GM12878 (cell line): ENCODE measurements around the gene MFSD11. TPM values are rescaled to one million over a fixed set of nuclear protein-coding genes. Genes with fewer than 3 reads are reported as not detected.

Experiments used
- ATAC-seq: fragments of 200-7000 bp; cut with Tn5 transposase; 3 replicates; pipeline ENCODE4 v1.9.1; 2020; ENCODE audit warnings: mild to moderate bottlenecking, moderate library complexity
- BruUV-seq: library from RNA; stranded (reverse); fragments of 400-500 nt; replicated peaks from 2 replicates; lab custom pipeline; 2021; lab: Mats Ljungman, UMichigan
- CTCF ChIA-PET: fragments of 300-600 bp; sonication (Branson Sonifier 250); formaldehyde crosslinking; extraction: SDS; loops from one replicate; lab custom pipeline; 2021; ENCODE audit warnings: inconsistent platforms; lab: Yijun Ruan, JAX
- POLR2A ChIA-PET: fragments of 350-600 bp; formaldehyde crosslinking; extraction: SDS; loops from one replicate; lab custom pipeline; 2021; ENCODE audit warnings: inconsistent platforms; lab: Charles Lee
- RAD21 ChIA-PET: fragments of 300-600 bp; sonication (Branson Sonifier 250); formaldehyde crosslinking; loops from one replicate; lab custom pipeline; 2023; ENCODE audit warnings: antibody characterized with exemption; ENCODE audit not compliant: unreplicated experiment; lab: Charles Lee
- SMC1A ChIA-PET: fragments of 300-600 bp; sonication (Branson Sonifier 250); formaldehyde crosslinking; loops from one replicate; lab custom pipeline; 2023; ENCODE audit not compliant: unreplicated experiment, uncharacterized antibody; lab: Charles Lee
- DNase-seq: peaks from one replicate; pipeline ENCODE4 v3.0.0-alpha.2; 2011; ENCODE audit warnings: low read depth, low spot score
- FAIRE-seq: peaks from 3 replicates; lab custom pipeline; 2011; peaks lifted over from hg19 to GRCh38; lab: Jason Lieb, UNC
- H2AFZ ChIP-seq: 2 replicates; pipeline ENCODE4 v1.6.0; 2011; ENCODE audit warnings: low read depth, low read length, control low read depth; ENCODE audit not compliant: control insufficient read depth
- H3K27ac ChIP-seq: 2 replicates; pipeline ENCODE4 v1.5.1; 2011; ENCODE audit warnings: control low read depth; ENCODE audit not compliant: control insufficient read depth, insufficient read depth
- H3K27me3 ChIP-seq, 2 experiments: replicated peaks in 1 of 2; 2 replicates each; pipeline versions ENCODE4 v1.6.0 to v1.6.1; 2011; ENCODE audit warnings: low read length in 1 of 2; ENCODE audit not compliant: control insufficient read depth in 2 of 2, insufficient read depth in 2 of 2
- H3K36me3 ChIP-seq, 2 experiments: 2 replicates each; pipeline ENCODE4 v1.5.1; 2011; ENCODE audit warnings: low read length in 1 of 2; ENCODE audit not compliant: control insufficient read depth in 2 of 2, insufficient read depth in 2 of 2
- H3K4me1 ChIP-seq: 2 replicates; pipeline ENCODE4 v1.6.1; 2011; ENCODE audit warnings: mild to moderate bottlenecking, low read length, moderate library complexity, mixed read lengths; ENCODE audit not compliant: control insufficient read depth, insufficient read depth
- H3K4me2 ChIP-seq: 2 replicates; pipeline ENCODE4 v1.6.0; 2011; ENCODE audit warnings: control low read depth; ENCODE audit not compliant: control insufficient read depth, insufficient read depth
- H3K4me3 ChIP-seq: fragments of 200-600 bp; sonication (generic); 2 replicates; pipeline ENCODE4 v1.5.1; 2016
- H3K79me2 ChIP-seq: 2 replicates; pipeline ENCODE4 v1.6.0; 2011; ENCODE audit warnings: low read length; ENCODE audit not compliant: control insufficient read depth, insufficient read depth
- H3K9ac ChIP-seq: 2 replicates; pipeline ENCODE4 v1.8.0; 2011; ENCODE audit warnings: low read length, control low read depth, mixed read lengths; ENCODE audit not compliant: control insufficient read depth, insufficient read depth
- H3K9me3 ChIP-seq: replicated peaks from 3 replicates; pipeline ENCODE4 v1.5.1; 2011; ENCODE audit warnings: mild to moderate bottlenecking, low read length; ENCODE audit not compliant: control insufficient read depth, insufficient read depth
- H4K20me1 ChIP-seq: 2 replicates; pipeline ENCODE4 v1.6.0; 2011; ENCODE audit not compliant: control insufficient read depth, insufficient read depth
- CHD4 ChIP-seq: fragments of 200-600 bp; sonication (generic); IDR thresholded peaks from 2 replicates; pipeline ENCODE4 v1.6.1; 2016; ENCODE audit warnings: mild to moderate bottlenecking
- EGR1 ChIP-seq, 2 experiments: IDR thresholded peaks; 1 replicate in 1 of 2; 2 replicates in 1 of 2; pipeline ENCODE4 v1.6.1; 2011 to 2012; ENCODE audit warnings: low read depth in 2 of 2, low read length in 2 of 2, borderline replicate concordance in 1 of 2, mild to moderate bottlenecking in 1 of 2, moderate library complexity in 1 of 2
- POLR2A ChIP-seq: IDR thresholded peaks from 2 replicates; pipeline ENCODE4 v1.6.1; 2011; ENCODE audit warnings: low read depth, mild to moderate bottlenecking, low read length
- POLR2AphosphoS5 ChIP-seq: IDR thresholded peaks from 2 replicates; pipeline ENCODE4 v1.6.1; 2011; ENCODE audit warnings: mild to moderate bottlenecking, low read length, inconsistent platforms
- POU2F2 ChIP-seq: IDR thresholded peaks from 3 replicates; pipeline ENCODE4 v1.6.1; 2011; ENCODE audit warnings: low read depth, mild to moderate bottlenecking, low read length, borderline replicate concordance
- RAD51 ChIP-seq: fragments of 450-650 bp; IDR thresholded peaks from 2 replicates; pipeline ENCODE4 v1.6.1; 2016; ENCODE audit warnings: moderate library complexity, mild to moderate bottlenecking, inconsistent platforms
- SMAD1 ChIP-seq: fragments of 450-650 bp; IDR thresholded peaks from 2 replicates; pipeline ENCODE4 v1.6.1; 2018; ENCODE audit warnings: mild to moderate bottlenecking, low read depth; ENCODE audit not compliant: partially characterized antibody
- SMARCA5 ChIP-seq: fragments of 450-650 bp; IDR thresholded peaks from 2 replicates; pipeline ENCODE4 v1.6.1; 2017; ENCODE audit warnings: mild to moderate bottlenecking
- ZBED1 ChIP-seq: IDR thresholded peaks from 2 replicates; pipeline ENCODE4 v1.6.1; 2016; ENCODE audit warnings: borderline replicate concordance
- ZSCAN29 ChIP-seq: fragments of 450-650 bp; IDR thresholded peaks from 2 replicates; pipeline ENCODE4 v1.6.1; 2017; ENCODE audit warnings: mild to moderate bottlenecking, moderate library complexity
- WGBS: methylation state at CpG from one replicate; pipeline ENCODE4 v1.1.6; 2016; ENCODE audit warnings: low lambda C conversion rate; ENCODE audit not compliant: insufficient replicate concordance, insufficient coverage; ENCODE audit errors: missing lambda C conversion rate; 5-methylcytosine and 5-hydroxymethylcytosine counted together
- in situ Hi-C: fragments of 300-500 bp; cut with MboI; formaldehyde crosslinking; loops from 9 replicates; pipeline ENCODE4 v1.14.3; 2018; ENCODE audit warnings: mixed read lengths
- intact Hi-C: fragments of 100-400 bp; cut with micrococcal nuclease; formaldehyde crosslinking; loops from one replicate; pipeline ENCODE4 v1.14.2; 2022; ENCODE audit not compliant: unreplicated experiment
- polyA plus RNA-seq, 11 experiments: library from polyadenylated mRNA; depleted of rRNA in 4 of 11; unstranded in 6 of 11; stranded (reverse) in 5 of 11; fragments of >200 nt; fragmentation: Nextera tagmentation in 4 of 11; fragmentation: Illumina TruSeq in 1 of 11; extraction: Ambion mirVana in 4 of 11; extraction: Trizol in 1 of 11; gene quantifications; 1 replicate in 1 of 11; 2 replicates in 10 of 11; pipeline versions ENCODE4 v1.2.1 to v1.2.3, GENCODE V29; 2011 to 2016; ENCODE audit warnings: inconsistent platforms in 2 of 11, missing spikeins in 2 of 11, low read depth in 1 of 11
- total RNA-seq, 4 experiments: library from RNA; depleted of rRNA in 3 of 4; stranded (reverse); fragments of >200 nt in 3 of 4; fragmentation: Illumina TruSeq in 1 of 4; extraction: Trizol in 1 of 4; gene quantifications; 2 replicates each; pipeline versions ENCODE4 v1.2.1 to v1.2.3, GENCODE V29; 2013 to 2021
- TF ChIP-seq, protein P1 (sequence below): IDR thresholded peaks from 2 replicates; pipeline ENCODE4 v1.6.1; 2012; ENCODE audit warnings: low read depth, low read length, improper control_type of control experiment
- TF ChIP-seq, protein P2 (sequence below): IDR thresholded peaks from 2 replicates; pipeline ENCODE4 v1.6.1; 2012; ENCODE audit warnings: low read length, inconsistent platforms

The MFSD11 gene
- total and polyA plus RNA-seq, 10 of the 15 experiments (the other 5 are each of a cell fraction or from before 2014, with no cell fraction given), result 11.0 to 19.4 (median 15.5) TPM

DNA sequence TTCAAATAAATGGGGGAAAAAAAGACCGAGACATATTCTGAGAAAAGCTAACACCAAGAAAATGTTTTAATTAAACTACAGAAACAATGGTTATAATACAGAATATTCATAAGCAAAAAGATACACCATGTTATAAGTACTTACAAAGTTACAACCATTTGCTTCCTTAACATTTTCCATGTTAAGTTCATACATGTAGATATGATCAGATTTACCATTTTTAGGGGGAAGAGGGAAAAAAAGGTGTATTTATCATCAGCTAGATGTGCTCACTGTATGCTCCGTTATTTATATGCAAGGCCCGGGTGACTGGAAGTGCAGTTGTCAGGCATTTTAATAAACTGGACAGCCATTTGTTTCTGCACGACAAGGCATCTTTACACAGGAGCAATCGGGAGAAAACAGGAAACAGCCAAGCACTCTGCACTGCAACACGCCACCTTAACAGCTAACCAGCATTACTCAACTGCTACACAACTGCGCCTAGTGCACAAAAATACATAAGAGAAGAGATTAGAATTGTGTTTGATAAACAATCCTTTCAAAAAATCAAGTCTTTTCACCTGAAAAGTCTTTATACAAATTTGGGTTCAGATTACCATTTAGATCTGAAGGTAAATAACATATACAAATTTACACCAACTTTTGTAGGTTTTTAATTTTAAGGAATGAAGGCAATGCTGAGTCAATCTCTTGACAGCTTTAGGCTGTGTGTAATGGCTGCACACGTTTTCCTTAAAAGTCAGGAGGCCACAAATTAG is 3.7 kb upstream of the MFSD11 start:
- Histone ChIP-seq H3K4me3 (peak overlapping the region; percentile 87), H3K36me3 (peaks cover 8 to 36% of the 10 kb centered on the region in 2 experiments), H3K9me3 (no peaks in the 10 kb centered on the region; the same call in 2 of the 3 replicates)
- DNase-seq (no peak), FAIRE-seq (no peak)
- 2% methylated on average over 8 of the region's 8 CpGs for WGBS
- intact Hi-C loops, result loop anchor here (10.0 kb wide), 1 partner anchor 351 kb away; no protein-coding TSS in a partner anchor
- SMC1A ChIA-PET, result interaction anchor here (0.6 to 1.2 kb wide), 2 partner anchors 86 to 1412 kb away, joined by 3 read pairs; partner anchors contain the start of gene C17orf99
- TF ChIP-seq SMAD1, result no peak
- peak; percentile 24; the same call in 1 of the 2 replicates for TF ChIP-seq ZBED1
- TF ChIP-seq POU2F2, result 0 out of 3 replicates have a peak, but pooled peaks have one; percentile 19
- peak; percentile 48; the same call in 1 of the 2 replicates for TF ChIP-seq POLR2A
- TF ChIP-seq POLR2AphosphoS5, result peak; percentile 42
- TF ChIP-seq EGR1 (IDR thresholded peaks at IDR 0.05; ENCODE audit: borderline replicate concordance in 1 of 2, low read depth in 2 of 2, low read length in 2 of 2), result no peak
- TF ChIP-seq RAD51, result no peak
- TF ChIP-seq, protein P1, sequence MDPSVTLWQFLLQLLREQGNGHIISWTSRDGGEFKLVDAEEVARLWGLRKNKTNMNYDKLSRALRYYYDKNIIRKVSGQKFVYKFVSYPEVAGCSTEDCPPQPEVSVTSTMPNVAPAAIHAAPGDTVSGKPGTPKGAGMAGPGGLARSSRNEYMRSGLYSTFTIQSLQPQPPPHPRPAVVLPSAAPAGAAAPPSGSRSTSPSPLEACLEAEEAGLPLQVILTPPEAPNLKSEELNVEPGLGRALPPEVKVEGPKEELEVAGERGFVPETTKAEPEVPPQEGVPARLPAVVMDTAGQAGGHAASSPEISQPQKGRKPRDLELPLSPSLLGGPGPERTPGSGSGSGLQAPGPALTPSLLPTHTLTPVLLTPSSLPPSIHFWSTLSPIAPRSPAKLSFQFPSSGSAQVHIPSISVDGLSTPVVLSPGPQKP, result no peak
- TF ChIP-seq ZSCAN29, result no peak
- no peak for TF ChIP-seq SMARCA5
- TF ChIP-seq CHD4, result no peak
- TF ChIP-seq, protein P2, sequence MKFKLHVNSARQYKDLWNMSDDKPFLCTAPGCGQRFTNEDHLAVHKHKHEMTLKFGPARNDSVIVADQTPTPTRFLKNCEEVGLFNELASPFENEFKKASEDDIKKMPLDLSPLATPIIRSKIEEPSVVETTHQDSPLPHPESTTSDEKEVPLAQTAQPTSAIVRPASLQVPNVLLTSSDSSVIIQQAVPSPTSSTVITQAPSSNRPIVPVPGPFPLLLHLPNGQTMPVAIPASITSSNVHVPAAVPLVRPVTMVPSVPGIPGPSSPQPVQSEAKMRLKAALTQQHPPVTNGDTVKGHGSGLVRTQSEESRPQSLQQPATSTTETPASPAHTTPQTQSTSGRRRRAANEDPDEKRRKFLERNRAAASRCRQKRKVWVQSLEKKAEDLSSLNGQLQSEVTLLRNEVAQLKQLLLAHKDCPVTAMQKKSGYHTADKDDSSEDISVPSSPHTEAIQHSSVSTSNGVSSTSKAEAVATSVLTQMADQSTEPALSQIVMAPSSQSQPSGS, result no peak
- TF ChIP-seq, all 136 proteins: peak for 4
- H3K79me2 ChIP-seq, result peaks cover 87% of the 10 kb centered on the region
- no peaks in the 10 kb centered on the region for H3K27me3 ChIP-seq
- H3K4me1 ChIP-seq, result no peaks in the 10 kb centered on the region; the same call in none of the 2 replicates
- ChIA-PET POLR2A (interaction anchor here (0.6 to 6.4 kb wide), 3 partner anchors 8 to 284 kb away, joined by 3 to 60 read pairs (median 6); partner anchors contain the start of genes JMJD6 and METTL23), RAD21 (interaction anchor here (1.6 kb wide), 1 partner anchor 174 kb away, joined by 4 read pairs; no protein-coding TSS in a partner anchor), CTCF (interaction anchor here (1.2 to 1.4 kb wide), 2 partner anchors 19 to 176 kb away, joined by 3 to 4 read pairs; no protein-coding TSS in a partner anchor)
- no peak for ATAC-seq
- H3K9ac ChIP-seq, result peak overlapping the region; percentile 97
- peak overlapping the region; percentile 75 for H3K4me2 ChIP-seq
- BruUV-seq, result no TSS peak
- no peaks in the 10 kb centered on the region; the same call in 1 of the 2 replicates for H4K20me1 ChIP-seq
- in situ Hi-C loops, result no loop called here
- peak overlapping the region; percentile 45 for H3K27ac ChIP-seq
- H2AFZ ChIP-seq, result no peak overlapping the region
